Measurements from ENCODE around the gene TMEM115. TPM values are rescaled to one million over a fixed set of nuclear protein-coding genes. Genes with fewer than 3 reads are reported as not detected.

TMEM115 gene
- total and polyA plus RNA-seq, 2 of the 4 experiments (the other 2 are of a cell fraction): 35.3 to 47.3 TPM

DNA sequence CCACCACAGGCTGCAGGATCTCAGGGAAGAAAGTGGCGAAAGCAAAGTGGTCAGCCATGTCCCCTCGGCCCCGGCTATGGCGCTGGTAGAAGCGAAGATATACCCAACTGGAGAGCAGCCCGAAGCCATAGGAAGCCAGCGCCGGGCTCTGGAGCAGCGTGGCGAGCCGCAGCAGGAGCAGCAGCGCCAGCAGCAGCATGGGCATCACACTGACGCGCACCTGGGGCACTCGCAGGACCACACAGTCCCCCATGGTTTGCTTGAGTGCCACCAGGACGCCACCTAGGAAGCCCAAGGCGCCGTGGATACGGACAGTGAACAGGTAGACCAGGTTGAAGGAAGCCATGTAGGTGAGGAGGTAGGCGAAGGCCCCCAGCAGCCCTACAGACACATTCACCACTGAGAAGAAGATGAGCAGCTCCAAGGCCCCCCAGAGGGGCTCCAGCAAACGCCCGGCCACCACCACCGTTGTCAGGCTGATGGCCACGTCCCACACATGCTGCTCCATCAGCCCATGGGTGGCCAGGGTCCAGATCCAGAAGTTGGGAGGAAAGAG, 888 bp downstream of the TMEM115 start:
- Histone ChIP-seq H3K4me1 (ENCODE audit: control insufficient read depth, insufficient read depth, low read length) (peaks cover 26% of the 10 kb centered on the region), H3K23ac (ENCODE audit: low read depth, low read length) (peak overlapping the region; percentile 50), H4K20me1 (ENCODE audit: insufficient read depth, low read length) (peaks cover 46% of the 10 kb centered on the region), H4K5ac (ENCODE audit: low read depth, low read length) (no peak overlapping the region), H3K4ac (ENCODE audit: low read depth, low read length) (peak overlapping the region; percentile 92), H3K9ac (ENCODE audit: low read depth, low read length) (peak overlapping the region; percentile 94), H3K14ac (replicated peaks; ENCODE audit: low read depth, low read length) (peak overlapping the region; percentile 99), H3K36me3 (ENCODE audit: control insufficient read depth, insufficient read depth, low read length) (peaks cover 37% of the 10 kb centered on the region), H2BK15ac (ENCODE audit: low read depth, low read length) (no peak overlapping the region), H3K9me3 (ENCODE audit: control insufficient read depth, insufficient read depth, low read length) (no peaks in the 10 kb centered on the region), H4K8ac (ENCODE audit: low read depth in 2 of 2, low read length in 2 of 2) (peak overlapping the region; percentile 41 to 98; a peak in 2 of 4 replicates), H4K91ac (ENCODE audit: insufficient read depth, low read depth, low read length) (no peak overlapping the region), H2BK120ac (ENCODE audit: low read depth, low read length) (no peak overlapping the region), H3K4me2 (ENCODE audit: low read depth, low read length) (peak overlapping the region; percentile 94), H3K18ac (ENCODE audit: low read depth, low read length) (no peak overlapping the region), H3K27ac (ENCODE audit: insufficient read depth, low read length) (peak overlapping the region; percentile 87), H2AK5ac (ENCODE audit: low read depth, low read length) (peak overlapping the region; percentile 94), H2AFZ (replicated peaks; ENCODE audit: low read length, poor library complexity) (peak overlapping the region; percentile 97), H3K4me3 (ENCODE audit: insufficient read depth, low read depth, low read length) (peak overlapping the region; percentile 76), H3K9me1 (ENCODE audit: insufficient read depth, low read length) (peaks cover 17% of the 10 kb centered on the region), H3K27me3 (ENCODE audit: control insufficient read depth, insufficient read depth, low read length) (no peaks in the 10 kb centered on the region), H2BK5ac (ENCODE audit: low read depth, low read length, poor library complexity, severe bottlenecking) (no peak overlapping the region), H3K79me1 (ENCODE audit: low read depth in 1 of 2, low read length in 2 of 2) (peaks cover 0 to 53% of the 10 kb centered on the region in 2 experiments; a peak in 2 of 4 replicates), H2BK20ac (ENCODE audit: low read depth, low read length) (no peak overlapping the region), H3K56ac (ENCODE audit: extremely low read depth, insufficient read depth, low read length) (no peak overlapping the region), H2AK9ac (replicated peaks; ENCODE audit: low read depth, low read length, poor library complexity) (peak overlapping the region; percentile 99)
- no peak for DNase-seq
- BruUV-seq (replicated peaks): no TSS peak
- no peak for ATAC-seq (ENCODE audit: low read depth)
- POLR2A ChIA-PET (ENCODE audit: unreplicated experiment): no interaction called here
- intact Hi-C loops (cut with micrococcal nuclease): no loop called here
- CTCF ChIA-PET: no interaction called here
- 56% methylated on average over 16 of the region's 24 CpGs; no CpG with 5 or more reads in 1 of the 2 experiments for WGBS, 2 experiments (ENCODE audit: extremely low coverage in 2 of 2, insufficient read length in 1 of 2)
- TF ChIP-seq POLR2A (IDR thresholded peaks at IDR 0.05; ENCODE audit: low read depth, low read length) (no peak), RFX5 (IDR thresholded peaks at IDR 0.05; ENCODE audit: low read depth, low read length) (no peak), MXI1 (IDR thresholded peaks at IDR 0.05; ENCODE audit: borderline replicate concordance, low read depth, low read length) (no peak), RAD21 (IDR thresholded peaks at IDR 0.05; ENCODE audit: low read length) (no peak), CHD1 (IDR thresholded peaks at IDR 0.05; ENCODE audit: low read depth, low read length) (no peak), NFE2L2 (IDR thresholded peaks at IDR 0.05; ENCODE audit: low read depth, low read length) (no peak), MAFK (IDR thresholded peaks at IDR 0.05; ENCODE audit: low read depth, low read length) (no peak), BHLHE40 (IDR thresholded peaks at IDR 0.05; ENCODE audit: low read depth, low read length) (no peak), CEBPB (IDR thresholded peaks at IDR 0.05; ENCODE audit: low read depth, low read length) (no peak), FOS (IDR thresholded peaks at IDR 0.05; ENCODE audit: low read depth, low read length) (no peak), RCOR1 (IDR thresholded peaks at IDR 0.05; ENCODE audit: insufficient replicate concordance, low read length) (no peak), SMC3 (IDR thresholded peaks at IDR 0.05; ENCODE audit: low read depth, low read length) (no peak)
- TF ChIP-seq, protein P1, sequence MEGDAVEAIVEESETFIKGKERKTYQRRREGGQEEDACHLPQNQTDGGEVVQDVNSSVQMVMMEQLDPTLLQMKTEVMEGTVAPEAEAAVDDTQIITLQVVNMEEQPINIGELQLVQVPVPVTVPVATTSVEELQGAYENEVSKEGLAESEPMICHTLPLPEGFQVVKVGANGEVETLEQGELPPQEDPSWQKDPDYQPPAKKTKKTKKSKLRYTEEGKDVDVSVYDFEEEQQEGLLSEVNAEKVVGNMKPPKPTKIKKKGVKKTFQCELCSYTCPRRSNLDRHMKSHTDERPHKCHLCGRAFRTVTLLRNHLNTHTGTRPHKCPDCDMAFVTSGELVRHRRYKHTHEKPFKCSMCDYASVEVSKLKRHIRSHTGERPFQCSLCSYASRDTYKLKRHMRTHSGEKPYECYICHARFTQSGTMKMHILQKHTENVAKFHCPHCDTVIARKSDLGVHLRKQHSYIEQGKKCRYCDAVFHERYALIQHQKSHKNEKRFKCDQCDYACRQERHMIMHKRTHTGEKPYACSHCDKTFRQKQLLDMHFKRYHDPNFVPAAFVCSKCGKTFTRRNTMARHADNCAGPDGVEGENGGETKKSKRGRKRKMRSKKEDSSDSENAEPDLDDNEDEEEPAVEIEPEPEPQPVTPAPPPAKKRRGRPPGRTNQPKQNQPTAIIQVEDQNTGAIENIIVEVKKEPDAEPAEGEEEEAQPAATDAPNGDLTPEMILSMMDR (conservative IDR thresholded peaks at IDR 0.05; ENCODE audit: low read depth, low read length): no peak
- TF ChIP-seq, protein P2, sequence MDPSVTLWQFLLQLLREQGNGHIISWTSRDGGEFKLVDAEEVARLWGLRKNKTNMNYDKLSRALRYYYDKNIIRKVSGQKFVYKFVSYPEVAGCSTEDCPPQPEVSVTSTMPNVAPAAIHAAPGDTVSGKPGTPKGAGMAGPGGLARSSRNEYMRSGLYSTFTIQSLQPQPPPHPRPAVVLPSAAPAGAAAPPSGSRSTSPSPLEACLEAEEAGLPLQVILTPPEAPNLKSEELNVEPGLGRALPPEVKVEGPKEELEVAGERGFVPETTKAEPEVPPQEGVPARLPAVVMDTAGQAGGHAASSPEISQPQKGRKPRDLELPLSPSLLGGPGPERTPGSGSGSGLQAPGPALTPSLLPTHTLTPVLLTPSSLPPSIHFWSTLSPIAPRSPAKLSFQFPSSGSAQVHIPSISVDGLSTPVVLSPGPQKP (IDR thresholded peaks at IDR 0.05; ENCODE audit: borderline replicate concordance, low read depth, low read length): no peak
- TF ChIP-seq, protein P3, sequence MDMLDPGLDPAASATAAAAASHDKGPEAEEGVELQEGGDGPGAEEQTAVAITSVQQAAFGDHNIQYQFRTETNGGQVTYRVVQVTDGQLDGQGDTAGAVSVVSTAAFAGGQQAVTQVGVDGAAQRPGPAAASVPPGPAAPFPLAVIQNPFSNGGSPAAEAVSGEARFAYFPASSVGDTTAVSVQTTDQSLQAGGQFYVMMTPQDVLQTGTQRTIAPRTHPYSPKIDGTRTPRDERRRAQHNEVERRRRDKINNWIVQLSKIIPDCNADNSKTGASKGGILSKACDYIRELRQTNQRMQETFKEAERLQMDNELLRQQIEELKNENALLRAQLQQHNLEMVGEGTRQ (IDR thresholded peaks at IDR 0.05; ENCODE audit: low read depth, low read length): no peak
- dilution Hi-C loops (cut with HindIII; ENCODE audit: low sequenced_read_pairs, unreplicated experiment): no loop called here
- in situ Hi-C loops (cut with MboI; ENCODE audit: low sequenced_read_pairs): no loop called here
